OCI-LY1 (cell line): ENCODE measurements around the gene WFDC5.

ENCODE experiments used
- EZH2 ChIP-seq: fragments of 200-600 bp; sonication (generic), shearing (Covaris generic); IDR thresholded peaks from 2 replicates; pipeline ENCODE4 v1.8.0; 2017; ENCODE audit warnings: borderline replicate concordance, mixed run types, mild to moderate bottlenecking, antibody characterized with exemption, low read length, moderate library complexity, mixed read lengths
- TF ChIP-seq, protein P1 (sequence below): fragments of 200-600 bp; sonication (generic), shearing (Covaris generic); IDR thresholded peaks from 2 replicates; pipeline ENCODE4 v1.5.1; 2017; ENCODE audit warnings: mild to moderate bottlenecking, antibody characterized with exemption, low read length, moderate library complexity, mixed read lengths

GRCh38 chr20:45073221-45073620 lies 41.8 kb downstream of the WFDC5 start:
- TF ChIP-seq, protein P1, sequence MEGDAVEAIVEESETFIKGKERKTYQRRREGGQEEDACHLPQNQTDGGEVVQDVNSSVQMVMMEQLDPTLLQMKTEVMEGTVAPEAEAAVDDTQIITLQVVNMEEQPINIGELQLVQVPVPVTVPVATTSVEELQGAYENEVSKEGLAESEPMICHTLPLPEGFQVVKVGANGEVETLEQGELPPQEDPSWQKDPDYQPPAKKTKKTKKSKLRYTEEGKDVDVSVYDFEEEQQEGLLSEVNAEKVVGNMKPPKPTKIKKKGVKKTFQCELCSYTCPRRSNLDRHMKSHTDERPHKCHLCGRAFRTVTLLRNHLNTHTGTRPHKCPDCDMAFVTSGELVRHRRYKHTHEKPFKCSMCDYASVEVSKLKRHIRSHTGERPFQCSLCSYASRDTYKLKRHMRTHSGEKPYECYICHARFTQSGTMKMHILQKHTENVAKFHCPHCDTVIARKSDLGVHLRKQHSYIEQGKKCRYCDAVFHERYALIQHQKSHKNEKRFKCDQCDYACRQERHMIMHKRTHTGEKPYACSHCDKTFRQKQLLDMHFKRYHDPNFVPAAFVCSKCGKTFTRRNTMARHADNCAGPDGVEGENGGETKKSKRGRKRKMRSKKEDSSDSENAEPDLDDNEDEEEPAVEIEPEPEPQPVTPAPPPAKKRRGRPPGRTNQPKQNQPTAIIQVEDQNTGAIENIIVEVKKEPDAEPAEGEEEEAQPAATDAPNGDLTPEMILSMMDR, result no peak
- TF ChIP-seq EZH2, result no peak
